Loucy (cell line): ENCODE results near the gene ADAMTS13.

Source experiments
- H2AFZ ChIP-seq: fragments of 200-600 bp; sonication (generic); 2 replicates; pipeline ENCODE4 v1.6.0; 2016; ENCODE audit warnings: antibody characterized with exemption, mild to moderate bottlenecking, low read length, moderate library complexity
- H3F3A ChIP-seq: fragments of 200-600 bp; 2 replicates; pipeline ENCODE4 v1.6.0; 2016; ENCODE audit warnings: antibody characterized with exemption, low read depth, mild to moderate bottlenecking
- H3K27me3 ChIP-seq: fragments of 200-600 bp; sonication (generic); 2 replicates; pipeline ENCODE4 v1.6.1; 2014; ENCODE audit warnings: low read length, mild to moderate bottlenecking; ENCODE audit not compliant: insufficient read depth, poor library complexity, severe bottlenecking
- H3K36me3 ChIP-seq: fragments of 200-600 bp; sonication (generic); 2 replicates; pipeline ENCODE4 v1.6.1; 2016; ENCODE audit warnings: low read length; ENCODE audit not compliant: insufficient read depth
- H3K4me1 ChIP-seq: fragments of 200-600 bp; sonication (generic); 2 replicates; pipeline ENCODE4 v1.5.1; 2014; ENCODE audit warnings: low read length, mild to moderate bottlenecking; ENCODE audit not compliant: insufficient read depth, poor library complexity, severe bottlenecking
- H3K4me2 ChIP-seq: fragments of 200-600 bp; sonication (generic); 2 replicates; pipeline ENCODE4 v1.6.0; 2014; ENCODE audit warnings: antibody characterized with exemption, low read length, low read depth, mild to moderate bottlenecking; ENCODE audit not compliant: poor library complexity, severe bottlenecking
- H3K4me3 ChIP-seq: fragments of 200-600 bp; sonication (generic); 2 replicates; pipeline ENCODE4 v1.5.1; 2014; ENCODE audit warnings: low read length, mild to moderate bottlenecking, mixed read lengths; ENCODE audit not compliant: poor library complexity, severe bottlenecking
- H3K79me2 ChIP-seq: fragments of 200-600 bp; sonication (generic); 2 replicates; pipeline ENCODE4 v1.6.1; 2014; ENCODE audit warnings: low read length; ENCODE audit not compliant: insufficient read depth
- H3K9ac ChIP-seq: fragments of 200-600 bp; sonication (generic); 2 replicates; pipeline ENCODE4 v1.6.0; 2014; ENCODE audit warnings: mild to moderate bottlenecking, low read depth, low read length, moderate library complexity; ENCODE audit not compliant: poor library complexity, severe bottlenecking
- H3K9me2 ChIP-seq: fragments of 200-600 bp; sonication (generic); replicated peaks from 2 replicates; pipeline ENCODE4 v1.6.1; 2016; ENCODE audit warnings: low read depth, low read length, mixed read lengths
- H3K9me3 ChIP-seq: fragments of 200-600 bp; sonication (generic); 2 replicates; pipeline ENCODE4 v1.6.1; 2014; ENCODE audit warnings: mild to moderate bottlenecking, antibody characterized with exemption, low read length, low read depth; ENCODE audit not compliant: insufficient read depth
- H4K20me1 ChIP-seq: fragments of 200-600 bp; sonication (generic); 2 replicates; pipeline ENCODE4 v1.6.0; 2014; ENCODE audit warnings: antibody characterized with exemption, low read length, mild to moderate bottlenecking; ENCODE audit not compliant: insufficient read depth, poor library complexity, severe bottlenecking
- CTCF ChIP-seq: fragments of 200-600 bp; sonication (generic); conservative IDR thresholded peaks from 2 replicates; pipeline ENCODE4 v1.5.1; 2014; ENCODE audit warnings: mild to moderate bottlenecking, antibody characterized with exemption, low read length
- EZH2phosphoT487 ChIP-seq: fragments of 200-600 bp; IDR thresholded peaks from 2 replicates; pipeline ENCODE4 v1.6.1; 2018; ENCODE audit warnings: antibody characterized with exemption, mild to moderate bottlenecking, moderate library complexity, borderline replicate concordance

The ADAMTS13 gene

GRCh38 chr9:133463864-133464615 lies 41.9 kb downstream of the ADAMTS13 start:
- H3K9ac ChIP-seq: no peak overlapping the region

GRCh38 chr9:133464638-133465037 lies 42.5 kb downstream of the ADAMTS13 start:
- H3K9me3 ChIP-seq: no peaks in the 10 kb centered on the region
- TF ChIP-seq EZH2phosphoT487: no peak
- no peak for TF ChIP-seq CTCF
- peaks cover 5% of the 10 kb centered on the region; the same call in 1 of the 2 replicates for H3K36me3 ChIP-seq
- peaks cover 16% of the 10 kb centered on the region for H4K20me1 ChIP-seq
- H3K9me2 ChIP-seq: no peaks in the 10 kb centered on the region
- H3K4me2 ChIP-seq: no peak overlapping the region
- no peak overlapping the region for H3K9ac ChIP-seq
- H3K4me1 ChIP-seq: peaks cover 21% of the 10 kb centered on the region
- no peaks in the 10 kb centered on the region; the same call in 1 of the 2 replicates for H3F3A ChIP-seq
- no peak overlapping the region for H3K4me3 ChIP-seq
- no peak overlapping the region for H2AFZ ChIP-seq
- H3K79me2 ChIP-seq: peaks cover 24% of the 10 kb centered on the region; the same call in 1 of the 2 replicates
- H3K27me3 ChIP-seq: no peaks in the 10 kb centered on the region

More at GRCh38 chr9:133463864-133464615, 41.9 kb downstream of the ADAMTS13 start:
- Histone ChIP-seq H3K9me2 (no peaks in the 10 kb centered on the region), H3K79me2 (peaks cover 24% of the 10 kb centered on the region; the same call in 1 of the 2 replicates), H3K4me1 (peaks cover 25% of the 10 kb centered on the region), H3K4me3 (no peak overlapping the region), H4K20me1 (peaks cover 16% of the 10 kb centered on the region), H2AFZ (no peak overlapping the region), H3K4me2 (no peak overlapping the region), H3F3A (no peaks in the 10 kb centered on the region; the same call in 1 of the 2 replicates), H3K36me3 (peaks cover 5% of the 10 kb centered on the region; the same call in 1 of the 2 replicates), H3K27me3 (no peaks in the 10 kb centered on the region), H3K9me3 (no peaks in the 10 kb centered on the region)
- TF ChIP-seq EZH2phosphoT487 (no peak), CTCF (no peak)

GRCh38 chr9:133465984-133466383 lies 43.8 kb downstream of the ADAMTS13 start:
- H3K9me3 ChIP-seq: no peaks in the 10 kb centered on the region
- H3K4me3 ChIP-seq: no peak overlapping the region
- H3F3A ChIP-seq: no peaks in the 10 kb centered on the region; the same call in 1 of the 2 replicates
- H3K79me2 ChIP-seq: peaks cover 21% of the 10 kb centered on the region; the same call in 1 of the 2 replicates
- peaks cover 17% of the 10 kb centered on the region for H3K4me1 ChIP-seq
- no peak overlapping the region for H3K9ac ChIP-seq
- H3K4me2 ChIP-seq: no peak overlapping the region
- TF ChIP-seq EZH2phosphoT487 (no peak), CTCF (no peak)
- H4K20me1 ChIP-seq: peaks cover 16% of the 10 kb centered on the region
- peaks cover 5% of the 10 kb centered on the region; the same call in 1 of the 2 replicates for H3K36me3 ChIP-seq
- no peaks in the 10 kb centered on the region for H3K27me3 ChIP-seq
- no peak overlapping the region for H2AFZ ChIP-seq
- no peaks in the 10 kb centered on the region for H3K9me2 ChIP-seq
